H1 (cell line): ENCODE measurements around the gene GCFC2. TPM values are rescaled to one million over a fixed set of nuclear protein-coding genes. Genes with fewer than 3 reads are reported as not detected.

ENCODE experiments used
- CTCF ChIA-PET: fragments of 300-600 bp; sonication (Branson Sonifier 250); formaldehyde crosslinking; loops from one replicate; lab custom pipeline; 2021; ENCODE audit not compliant: partially characterized antibody; lab: Charles Lee
- POLR2A ChIA-PET: fragments of 300-600 bp; sonication (Branson Sonifier 250); formaldehyde crosslinking; loops from one replicate; lab custom pipeline; 2021; ENCODE audit warnings: inconsistent platforms; ENCODE audit not compliant: partially characterized antibody; lab: Charles Lee
- DNase-seq, 2 experiments: peaks; one replicate each; pipeline versions ENCODE4 v3.0.0 to v3.0.0-alpha.2; 2010 to 2022; ENCODE audit warnings: low spot score in 2 of 2, low read depth in 1 of 2, mixed read lengths in 1 of 2
- FAIRE-seq: peaks from 2 replicates; lab custom pipeline; 2011; peaks lifted over from hg19 to GRCh38; lab: Jason Lieb, UNC
- H2AFZ ChIP-seq: 2 replicates; pipeline ENCODE4 v1.8.1; 2012; ENCODE audit warnings: low read length, inconsistent platforms
- H2AK5ac ChIP-seq: 2 replicates; pipeline ENCODE4 v1.6.1; 2013; ENCODE audit warnings: low read depth, low read length
- H2BK120ac ChIP-seq: replicated peaks from 2 replicates; pipeline ENCODE3; 2013; ENCODE audit warnings: low read depth, low read length, inconsistent platforms
- H2BK12ac ChIP-seq: 2 replicates; pipeline ENCODE4 v1.6.1; 2013; ENCODE audit warnings: low read depth, low read length
- H2BK15ac ChIP-seq: 2 replicates; pipeline ENCODE4 v1.6.1; 2013; ENCODE audit warnings: low read length
- H2BK20ac ChIP-seq: 2 replicates; pipeline ENCODE4 v1.6.1; 2013; ENCODE audit warnings: low read length
- H2BK5ac ChIP-seq: 2 replicates; pipeline ENCODE4 v1.6.1; 2013; ENCODE audit warnings: low read depth, low read length
- H3K14ac ChIP-seq: 2 replicates; pipeline ENCODE4 v1.6.1; 2013; ENCODE audit warnings: inconsistent platforms; ENCODE audit not compliant: insufficient read length
- H3K18ac ChIP-seq: 2 replicates; pipeline ENCODE4 v1.6.1; 2013; ENCODE audit warnings: low read length; ENCODE audit errors: extremely low read depth
- H3K23ac ChIP-seq: 2 replicates; pipeline ENCODE4 v1.6.1; 2013; ENCODE audit warnings: inconsistent platforms; ENCODE audit not compliant: insufficient read length
- H3K23me2 ChIP-seq: 2 replicates; pipeline ENCODE4 v1.6.1; 2013; ENCODE audit warnings: low read depth, low read length
- H3K27ac ChIP-seq: 2 replicates; pipeline ENCODE4 v1.6.1; 2011; ENCODE audit warnings: low read depth, low read length, inconsistent platforms
- H3K27me3 ChIP-seq, 4 experiments: replicated peaks in 1 of 4; 1 replicate in 1 of 4; 2 replicates in 3 of 4; pipeline versions ENCODE4 v1.6.1 to v1.8.1; 2011 to 2013; ENCODE audit warnings: low read length in 3 of 4, mild to moderate bottlenecking in 3 of 4, inconsistent platforms in 2 of 4, mixed read lengths in 2 of 4, moderate library complexity in 1 of 4; ENCODE audit not compliant: control insufficient read depth in 3 of 4, insufficient read depth in 3 of 4; ENCODE audit errors: extremely low read depth in 1 of 4
- H3K36me3 ChIP-seq, 4 experiments: 2 replicates each; pipeline versions ENCODE4 v1.6.1 to v1.8.1; 2011 to 2013; ENCODE audit warnings: mild to moderate bottlenecking in 4 of 4, low read length in 3 of 4, moderate library complexity in 2 of 4, control low read depth in 1 of 4, inconsistent platforms in 1 of 4; ENCODE audit not compliant: insufficient read depth in 4 of 4, control insufficient read depth in 2 of 4
- H3K4ac ChIP-seq: replicated peaks from 2 replicates; pipeline ENCODE3; 2013; ENCODE audit warnings: low read length, low read depth, mixed read lengths, inconsistent platforms; ENCODE audit not compliant: insufficient read length
- H3K4me1 ChIP-seq, 4 experiments: replicated peaks in 1 of 4; 1 replicate in 1 of 4; 2 replicates in 3 of 4; pipeline versions ENCODE4 v1.6.1 to v1.8.1; 2011 to 2013; ENCODE audit warnings: low read length in 3 of 4, inconsistent platforms in 2 of 4, mixed read lengths in 1 of 4; ENCODE audit not compliant: insufficient read depth in 4 of 4, control insufficient read depth in 3 of 4
- H3K4me2 ChIP-seq, 2 experiments: 2 replicates each; pipeline versions ENCODE4 v1.6.1 to v1.8.1; 2011 to 2013; ENCODE audit warnings: low read depth in 2 of 2, low read length in 2 of 2, control low read depth in 1 of 2, inconsistent platforms in 1 of 2, mild to moderate bottlenecking in 1 of 2; ENCODE audit not compliant: insufficient read depth in 1 of 2
- H3K4me3 ChIP-seq, 4 experiments: fragments of 200-600, 300-600 bp in 1 of 4; sonication (generic), shearing (Covaris generic), sonication (Bioruptor Twin) in 1 of 4; 2 replicates each; pipeline versions ENCODE4 v1.5.1 to v1.8.1; 2011 to 2016; ENCODE audit warnings: low read length in 4 of 4, low read depth in 3 of 4, control low read depth in 2 of 4, inconsistent platforms in 2 of 4, mild to moderate bottlenecking in 2 of 4, mixed read lengths in 1 of 4, moderate library complexity in 1 of 4; ENCODE audit not compliant: insufficient read depth in 2 of 4; ENCODE audit errors: extremely low read depth in 1 of 4
- H3K56ac ChIP-seq: replicated peaks from 2 replicates; pipeline ENCODE3; 2013; ENCODE audit warnings: low read depth, mild to moderate bottlenecking, mixed read lengths, low read length, inconsistent platforms; ENCODE audit not compliant: insufficient read length
- H3K79me1 ChIP-seq: 2 replicates; pipeline ENCODE4 v1.6.1; 2013; ENCODE audit warnings: low read depth, low read length, control low read depth
- H3K79me2 ChIP-seq, 2 experiments: 2 replicates each; pipeline versions ENCODE4 v1.6.1 to v1.8.1; 2012 to 2013; ENCODE audit warnings: low read length in 2 of 2, mild to moderate bottlenecking in 2 of 2, inconsistent platforms in 1 of 2; ENCODE audit not compliant: insufficient read depth in 2 of 2, control insufficient read depth in 1 of 2
- H3K9ac ChIP-seq, 4 experiments: replicated peaks in 1 of 4; 1 replicate in 1 of 4; 2 replicates in 3 of 4; pipeline versions ENCODE4 v1.6.1 to v1.8.1; 2011 to 2013; ENCODE audit warnings: low read depth in 3 of 4, low read length in 3 of 4, control low read depth in 2 of 4, mild to moderate bottlenecking in 2 of 4, moderate library complexity in 2 of 4, inconsistent platforms in 1 of 4; ENCODE audit errors: extremely low read depth in 1 of 4
- H3K9me3 ChIP-seq, 2 experiments: 2 replicates each; pipeline versions ENCODE4 v1.6.1 to v1.8.1; 2012 to 2013; ENCODE audit warnings: mild to moderate bottlenecking in 2 of 2, moderate library complexity in 2 of 2, control low read depth in 1 of 2, inconsistent platforms in 1 of 2, low read depth in 1 of 2, low read length in 1 of 2, mixed read lengths in 1 of 2; ENCODE audit not compliant: insufficient read depth in 2 of 2
- H4K20me1 ChIP-seq, 2 experiments: replicated peaks in 1 of 2; 2 replicates each; pipeline versions ENCODE3 to v1.8.1; 2011 to 2013; ENCODE audit warnings: inconsistent platforms in 2 of 2, low read length in 2 of 2, mild to moderate bottlenecking in 1 of 2; ENCODE audit not compliant: insufficient read depth in 2 of 2, control insufficient read depth in 1 of 2
- H4K5ac ChIP-seq: 2 replicates; pipeline ENCODE4 v1.6.1; 2013; ENCODE audit warnings: low read length, low read depth, mixed read lengths, inconsistent platforms; ENCODE audit not compliant: insufficient read length
- H4K8ac ChIP-seq: 2 replicates; pipeline ENCODE4 v1.8.0; 2013; ENCODE audit warnings: mild to moderate bottlenecking, moderate library complexity, low read length, inconsistent platforms; ENCODE audit not compliant: insufficient read depth; ENCODE audit errors: extremely low read depth
- H4K91ac ChIP-seq: replicated peaks from 2 replicates; pipeline ENCODE3; 2013; ENCODE audit warnings: low read length, mixed read lengths, inconsistent platforms; ENCODE audit not compliant: insufficient read length
- BRCA1 ChIP-seq: IDR thresholded peaks from 2 replicates; pipeline ENCODE4 v1.6.1; 2012; ENCODE audit warnings: low read depth, low read length, improper control_type of control experiment
- GABPA ChIP-seq: IDR thresholded peaks from 2 replicates; pipeline ENCODE4 v1.6.1; 2011; ENCODE audit warnings: mild to moderate bottlenecking, low read length, moderate library complexity, borderline replicate concordance; ENCODE audit not compliant: insufficient read depth
- JUN ChIP-seq: IDR thresholded peaks from 2 replicates; pipeline ENCODE4 v1.6.1; 2011; ENCODE audit warnings: low read depth, mild to moderate bottlenecking, improper control_type of control experiment, low read length
- MAFK ChIP-seq: IDR thresholded peaks from 2 replicates; pipeline ENCODE4 v1.6.1; 2012; ENCODE audit warnings: low read depth, mild to moderate bottlenecking, improper control_type of control experiment, low read length
- NANOG ChIP-seq: IDR thresholded peaks from 2 replicates; pipeline ENCODE4 v1.6.1; 2011; ENCODE audit warnings: low read length, low read depth, mild to moderate bottlenecking, inconsistent platforms; ENCODE audit not compliant: insufficient read depth, poor library complexity, severe bottlenecking
- POLR2AphosphoS5 ChIP-seq: IDR thresholded peaks from 2 replicates; pipeline ENCODE4 v1.6.1; 2011; ENCODE audit warnings: low read depth, low read length
- SIX5 ChIP-seq: IDR thresholded peaks from 2 replicates; pipeline ENCODE4 v1.6.1; 2011; ENCODE audit warnings: mild to moderate bottlenecking, low read depth, low read length
- SRF ChIP-seq: IDR thresholded peaks from 2 replicates; pipeline ENCODE4 v1.6.1; 2011; ENCODE audit warnings: mild to moderate bottlenecking, low read depth, low read length, moderate library complexity
- SUZ12 ChIP-seq: fragments of 200-600 bp; sonication (generic); IDR thresholded peaks from 2 replicates; pipeline ENCODE4 v1.6.1; 2012; ENCODE audit warnings: mild to moderate bottlenecking, inconsistent platforms, low read length, moderate library complexity, mixed read lengths
- TEAD4 ChIP-seq: IDR thresholded peaks from 2 replicates; pipeline ENCODE4 v1.6.1; 2012; ENCODE audit warnings: low read depth, low read length, inconsistent platforms, mixed read lengths
- WGBS, 2 experiments: shearing (Covaris generic) in 1 of 2; methylation state at CpG; one replicate each; pipeline versions ENCODE4 v1.1.6 to v1.1.7; 2013 to 2015; ENCODE audit warnings: low lambda C conversion rate in 2 of 2, mixed read lengths in 2 of 2, inconsistent platforms in 1 of 2, low coverage in 1 of 2, missing lambda C conversion rate in 1 of 2; ENCODE audit not compliant: insufficient replicate concordance in 2 of 2, insufficient coverage in 1 of 2, insufficient read length in 1 of 2; ENCODE audit errors: extremely low coverage in 1 of 2, missing lambda C conversion rate in 1 of 2; 5-methylcytosine and 5-hydroxymethylcytosine counted together
- polyA plus RNA-seq, 7 experiments: library from polyadenylated mRNA; depleted of rRNA in 3 of 7; stranded (reverse) in 5 of 7; unstranded in 2 of 7; fragments of >200 nt in 5 of 7; fragments of 200-250 nt in 2 of 7; gene quantifications; 1 replicate in 5 of 7; 2 replicates in 1 of 7; 4 replicates in 1 of 7; pipeline versions ENCODE4 v1.2.1 to v1.2.3, GENCODE V29; 2011 to 2013; ENCODE audit warnings: missing spikeins in 2 of 7, mixed read lengths in 2 of 7
- total RNA-seq: library from RNA; stranded (reverse); fragmentation: NEBNext Ultra II Directional; extraction: Animal tissue kit (Norgen Biotek cat#: 25700); gene quantifications from 2 replicates; pipeline ENCODE4 v1.2.1, GENCODE V29; 2021
- TF ChIP-seq, protein P1 (sequence below): IDR thresholded peaks from 2 replicates; pipeline ENCODE4 v1.6.1; 2011; ENCODE audit warnings: low read depth, mild to moderate bottlenecking, low read length; ENCODE audit not compliant: insufficient read depth

Gene GCFC2
- total and polyA plus RNA-seq, 2 of the 8 experiments (the other 6 are each of a cell fraction or from before 2014, with no cell fraction given) = 5.6 to 19.1 TPM

DNA sequence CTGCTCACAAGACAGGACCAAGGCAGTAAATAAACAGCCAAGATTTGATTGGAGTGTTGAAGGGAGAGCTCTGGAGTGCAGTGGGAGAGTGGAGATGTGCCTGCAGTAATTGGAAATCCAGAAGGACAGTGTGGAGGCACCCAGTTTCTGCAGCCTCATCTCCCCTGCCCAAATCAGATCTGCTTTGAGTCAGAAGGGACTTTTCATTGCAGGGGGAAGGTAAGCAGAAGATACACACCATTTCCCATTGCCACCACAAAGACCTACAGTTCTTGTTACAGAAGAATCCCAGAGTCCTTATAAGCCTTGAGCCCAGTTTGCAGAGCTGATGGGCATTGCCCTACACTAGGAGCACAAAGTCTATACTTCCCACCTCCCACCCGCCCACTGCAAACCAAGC is 27.2 kb upstream of the GCFC2 start:
- Histone ChIP-seq H2AFZ (no peak overlapping the region), H3K23ac (no peak overlapping the region), H2BK120ac (no peak overlapping the region), H2AK5ac (no peak overlapping the region), H2BK5ac (no peak overlapping the region), H3K4me1 (no peaks in the 10 kb centered on the region), H3K14ac (no peak overlapping the region), H4K5ac (no peak overlapping the region), H2BK12ac (no peak overlapping the region), H4K20me1 (no peaks in the 10 kb centered on the region), H3K4ac (no peak overlapping the region), H3K9ac (no peak overlapping the region), H3K4me3 (no peak overlapping the region), H3K79me1 (no peaks in the 10 kb centered on the region), H4K91ac (no peak overlapping the region), H3K27ac (no peak overlapping the region), H2BK20ac (no peak overlapping the region), H3K27me3 (no peaks in the 10 kb centered on the region), H4K8ac (no peak overlapping the region), H3K23me2 (no peaks in the 10 kb centered on the region), H3K79me2 (no peaks in the 10 kb centered on the region), H3K36me3 (no peaks in the 10 kb centered on the region), H3K18ac (no peak overlapping the region), H2BK15ac (no peak overlapping the region), H3K56ac (no peak overlapping the region), H3K4me2 (no peak overlapping the region), H3K9me3 (no peaks in the 10 kb centered on the region)
- ChIA-PET POLR2A (no interaction called here), CTCF (interaction anchor here (1.9 kb wide), 1 partner anchor 8 kb away, joined by 8 read pairs; no protein-coding TSS in a partner anchor)
- WGBS, 2 experiments = 83% methylated on average over 1 of the region's 1 CpG; no CpG with 5 or more reads in 1 of the 2 experiments
- FAIRE-seq (no peak), DNase-seq (no peak)
- TF ChIP-seq JUN (no peak), TEAD4 (no peak), BRCA1 (no peak), NANOG (no peak), POLR2AphosphoS5 (no peak), GABPA (no peak), SUZ12 (no peak), SIX5 (no peak), MAFK (no peak), SRF (no peak)
- TF ChIP-seq, protein P1, sequence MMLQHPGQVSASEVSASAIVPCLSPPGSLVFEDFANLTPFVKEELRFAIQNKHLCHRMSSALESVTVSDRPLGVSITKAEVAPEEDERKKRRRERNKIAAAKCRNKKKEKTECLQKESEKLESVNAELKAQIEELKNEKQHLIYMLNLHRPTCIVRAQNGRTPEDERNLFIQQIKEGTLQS = no peak
